ENCODE measurements around the gene FRS3. TPM values are rescaled to one million over a fixed set of nuclear protein-coding genes. Genes with fewer than 3 reads are reported as not detected.

The FRS3 gene
- total and polyA plus RNA-seq, 2 of the 8 experiments (the other 6 are each of a cell fraction or from before 2014, with no cell fraction given), result 3.4 to 4.4 TPM

GRCh38 chr6:41821266-41821665, 41.6 kb upstream of the FRS3 start (continued):
- TF ChIP-seq USF2 (IDR thresholded peaks at IDR 0.05; ENCODE audit: low read length) (no peak), RFX5 (IDR thresholded peaks at IDR 0.05; ENCODE audit: borderline replicate concordance, low read depth, low read length) (no peak), POLR2AphosphoS5 (IDR thresholded peaks at IDR 0.05; ENCODE audit: low read depth, low read length) (no peak), SIRT6 (IDR thresholded peaks at IDR 0.05; ENCODE audit: low read length) (no peak), KDM5A (IDR thresholded peaks at IDR 0.05; ENCODE audit: low read length) (no peak)
